ENCODE measurements around the gene SH3RF3. TPM values are rescaled to one million over a fixed set of nuclear protein-coding genes. Genes with fewer than 3 reads are reported as not detected.

Gene SH3RF3
- total RNA-seq, 1 experiment from 2014 or later = 0.34 TPM

DNA sequence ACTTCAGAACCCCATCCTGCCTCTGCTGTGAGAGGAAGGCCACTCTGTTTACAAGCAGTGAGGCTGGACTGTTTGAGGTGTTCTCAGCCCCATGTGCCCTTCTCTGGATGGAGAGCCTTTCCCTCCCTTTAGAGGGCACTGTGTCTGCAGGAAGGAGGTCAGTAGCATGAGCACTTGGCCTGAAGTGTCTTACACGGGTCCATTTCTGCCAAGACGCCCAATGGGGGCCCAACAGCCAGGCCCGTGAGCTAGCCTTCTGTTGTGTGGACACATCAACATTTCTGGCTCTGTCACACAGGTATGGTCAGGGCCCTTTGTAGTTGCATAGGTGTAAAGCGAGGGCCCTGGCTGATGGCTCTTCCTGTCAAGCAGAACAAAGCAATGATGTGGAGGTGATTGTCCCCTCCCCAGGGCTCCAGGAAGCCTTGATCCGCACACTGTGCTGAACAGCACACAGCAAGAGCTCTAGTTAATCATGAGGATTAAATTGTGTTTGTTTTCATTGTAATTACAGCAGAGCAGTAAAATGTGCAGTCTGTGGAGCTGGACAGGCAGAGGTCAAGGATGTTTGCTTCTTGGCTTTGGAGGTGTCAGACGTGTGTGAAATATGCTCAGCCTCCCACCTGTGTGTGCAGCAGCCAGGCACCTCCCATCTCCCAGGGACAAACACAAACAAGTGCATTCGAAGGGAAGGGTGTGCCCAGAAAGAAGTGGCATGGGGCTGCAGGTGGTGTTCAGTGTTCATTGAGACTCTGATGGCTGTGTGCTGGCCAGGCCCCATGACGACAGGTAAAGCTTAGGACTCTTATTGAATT lies 132.1 kb downstream of the SH3RF3 start:
- no peaks in the 10 kb centered on the region for H3K36me3 ChIP-seq (ENCODE audit: insufficient read depth, low read length)
- no peak overlapping the region for H3K4me2 ChIP-seq (ENCODE audit: low read depth, low read length, poor library complexity, severe bottlenecking)
- no peak overlapping the region for H3K9ac ChIP-seq (ENCODE audit: low read length)
- 0 out of 2 replicates have a peak, but pooled peaks cover 3% of the 10 kb centered on the region for H3K27me3 ChIP-seq (ENCODE audit: low read length)
- no peaks in the 10 kb centered on the region for H4K20me1 ChIP-seq (ENCODE audit: insufficient read depth, low read depth, low read length)
- no peaks in the 10 kb centered on the region for H3K9me3 ChIP-seq (ENCODE audit: low read length)
- H3K9me2 ChIP-seq (replicated peaks; ENCODE audit: insufficient read depth, low read length) = no peaks in the 10 kb centered on the region
- H3K27ac ChIP-seq (ENCODE audit: low read length) = no peak overlapping the region
- peak; percentile 61 for DNase-seq
- no peak overlapping the region for H2AFZ ChIP-seq (ENCODE audit: low read length)
- H3K4me1 ChIP-seq (ENCODE audit: low read length) = peaks cover 16% of the 10 kb centered on the region
- H3K4me3 ChIP-seq (ENCODE audit: low read length) = no peak overlapping the region
- no peaks in the 10 kb centered on the region for H3K79me2 ChIP-seq (ENCODE audit: low read length)

DNA sequence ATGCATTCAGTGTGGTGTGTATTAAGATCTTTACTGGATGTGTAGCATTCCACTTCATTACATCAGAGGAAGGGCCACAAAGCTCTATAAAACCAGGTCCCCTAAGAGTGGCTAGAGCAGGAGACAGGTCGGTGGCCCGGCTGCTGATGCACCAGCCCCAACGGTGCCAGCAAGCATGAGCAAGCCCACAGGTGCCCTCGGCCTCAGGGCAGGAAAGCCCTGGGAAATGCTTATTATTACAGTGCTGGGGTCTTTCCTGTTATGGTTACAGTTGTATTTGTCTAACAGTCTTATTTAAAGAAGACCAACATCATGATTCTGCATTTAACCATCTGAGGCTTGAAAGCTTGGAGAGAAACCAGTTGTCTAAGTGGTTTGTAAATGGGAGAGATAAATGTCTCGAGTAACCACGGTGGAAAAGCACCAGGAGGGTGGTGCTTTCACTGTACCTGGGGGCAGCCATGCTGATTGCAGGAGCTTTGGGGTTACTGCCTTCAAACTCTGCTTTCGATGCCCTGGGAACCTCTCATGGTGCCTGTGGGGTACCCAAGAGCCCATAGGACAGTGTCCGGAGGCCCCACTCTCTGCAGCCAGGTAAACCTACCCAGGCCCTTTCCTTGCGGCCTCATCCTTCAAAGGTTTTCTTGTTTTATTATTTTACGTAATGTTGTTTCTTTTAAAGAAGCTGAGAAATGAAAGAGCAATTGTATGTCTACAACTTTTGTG lies 133.1 kb downstream of the SH3RF3 start:
- H4K20me1 ChIP-seq (ENCODE audit: insufficient read depth, low read depth, low read length) = no peaks in the 10 kb centered on the region
- no peak overlapping the region for H3K9ac ChIP-seq (ENCODE audit: low read length)
- no peaks in the 10 kb centered on the region for H3K79me2 ChIP-seq (ENCODE audit: low read length)
- no peak overlapping the region for H3K4me2 ChIP-seq (ENCODE audit: low read depth, low read length, poor library complexity, severe bottlenecking)
- H3K4me3 ChIP-seq (ENCODE audit: low read length) = no peak overlapping the region
- H2AFZ ChIP-seq (ENCODE audit: low read length) = no peak overlapping the region
- H3K4me1 ChIP-seq (ENCODE audit: low read length) = peaks cover 12% of the 10 kb centered on the region
- H3K9me2 ChIP-seq (replicated peaks; ENCODE audit: insufficient read depth, low read length) = no peaks in the 10 kb centered on the region
- H3K27me3 ChIP-seq (ENCODE audit: low read length) = 0 out of 2 replicates have a peak, but pooled peaks cover 3% of the 10 kb centered on the region
- no peaks in the 10 kb centered on the region for H3K9me3 ChIP-seq (ENCODE audit: low read length)
- DNase-seq = no peak
- H3K36me3 ChIP-seq (ENCODE audit: insufficient read depth, low read length) = no peaks in the 10 kb centered on the region
- H3K27ac ChIP-seq (ENCODE audit: low read length) = no peak overlapping the region

DNA sequence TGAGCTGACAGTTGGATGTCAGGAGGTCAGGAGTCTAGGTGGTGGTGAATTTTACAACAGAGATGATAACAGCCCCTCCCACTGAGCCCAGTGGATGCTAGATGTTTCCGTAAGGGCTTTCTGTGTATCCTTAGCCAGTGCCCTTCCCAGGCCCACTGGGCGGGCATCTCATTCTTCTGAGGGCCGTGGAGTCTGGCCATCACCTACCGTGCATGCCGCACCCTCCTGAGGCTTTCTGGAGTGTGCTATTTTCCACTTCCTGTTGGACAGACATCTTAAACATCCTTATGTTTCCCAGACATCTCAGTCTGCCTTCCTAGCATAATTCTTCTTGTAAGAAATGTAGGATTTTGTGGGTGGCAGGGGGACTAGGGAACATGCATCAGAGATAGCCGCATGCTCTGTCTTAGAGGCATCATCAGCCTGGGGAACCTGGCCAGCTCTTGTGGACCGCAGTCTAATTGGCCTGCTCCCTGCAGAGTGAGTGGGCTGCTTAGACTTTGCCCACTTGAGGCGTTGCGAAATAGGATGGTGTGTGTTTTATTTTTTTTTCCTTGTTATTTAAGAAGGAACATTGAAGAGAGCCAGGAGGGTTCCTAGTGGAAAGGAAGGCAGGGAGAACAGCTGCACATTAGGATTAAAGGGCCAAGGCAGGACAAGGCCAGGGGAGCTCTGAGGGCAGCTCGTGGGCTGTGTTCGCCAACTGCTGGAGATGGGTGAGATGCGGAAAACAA lies 135.8 kb downstream of the SH3RF3 start:
- no peaks in the 10 kb centered on the region for H3K9me2 ChIP-seq (replicated peaks; ENCODE audit: insufficient read depth, low read length)
- H3K36me3 ChIP-seq (ENCODE audit: insufficient read depth, low read length) = no peaks in the 10 kb centered on the region
- no peak overlapping the region for H2AFZ ChIP-seq (ENCODE audit: low read length)
- H3K9me3 ChIP-seq (ENCODE audit: low read length) = no peaks in the 10 kb centered on the region
- no peak overlapping the region for H3K4me2 ChIP-seq (ENCODE audit: low read depth, low read length, poor library complexity, severe bottlenecking)
- no peak overlapping the region for H3K4me3 ChIP-seq (ENCODE audit: low read length)
- H3K27me3 ChIP-seq (ENCODE audit: low read length) = 0 out of 2 replicates have a peak, but pooled peaks cover 3% of the 10 kb centered on the region
- peaks cover 12% of the 10 kb centered on the region for H3K4me1 ChIP-seq (ENCODE audit: low read length)
- no peak overlapping the region for H3K27ac ChIP-seq (ENCODE audit: low read length)
- no peaks in the 10 kb centered on the region for H3K79me2 ChIP-seq (ENCODE audit: low read length)
- no peak for DNase-seq
- no peak overlapping the region for H3K9ac ChIP-seq (ENCODE audit: low read length)
- no peaks in the 10 kb centered on the region; the same call in 1 of the 2 replicates for H4K20me1 ChIP-seq (ENCODE audit: insufficient read depth, low read depth, low read length)

DNA sequence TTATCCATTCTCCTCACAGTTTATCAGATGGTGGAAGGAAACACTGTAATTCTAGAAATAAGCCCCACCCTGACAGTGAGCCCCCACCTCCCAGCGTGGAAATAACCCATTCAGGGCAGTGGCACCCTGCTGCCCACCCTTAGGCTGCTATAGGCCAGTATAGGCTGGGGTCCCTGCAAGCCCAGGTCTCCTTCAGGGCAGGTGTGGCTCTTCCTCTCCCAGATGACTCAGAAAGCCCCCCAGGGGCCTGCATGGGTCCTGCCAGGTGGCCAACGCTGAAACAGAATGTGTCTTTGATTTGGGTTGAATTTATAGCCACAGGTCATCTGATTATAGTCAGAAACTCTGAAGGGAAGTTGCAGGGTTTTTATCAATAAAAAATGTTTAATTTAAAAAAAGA lies 136.4 kb downstream of the SH3RF3 start:
- Histone ChIP-seq H3K27ac (ENCODE audit: low read length) (no peak overlapping the region), H3K27me3 (ENCODE audit: low read length) (0 out of 2 replicates have a peak, but pooled peaks cover 3% of the 10 kb centered on the region), H4K20me1 (ENCODE audit: insufficient read depth, low read depth, low read length) (no peaks in the 10 kb centered on the region; the same call in 1 of the 2 replicates)

DNA sequence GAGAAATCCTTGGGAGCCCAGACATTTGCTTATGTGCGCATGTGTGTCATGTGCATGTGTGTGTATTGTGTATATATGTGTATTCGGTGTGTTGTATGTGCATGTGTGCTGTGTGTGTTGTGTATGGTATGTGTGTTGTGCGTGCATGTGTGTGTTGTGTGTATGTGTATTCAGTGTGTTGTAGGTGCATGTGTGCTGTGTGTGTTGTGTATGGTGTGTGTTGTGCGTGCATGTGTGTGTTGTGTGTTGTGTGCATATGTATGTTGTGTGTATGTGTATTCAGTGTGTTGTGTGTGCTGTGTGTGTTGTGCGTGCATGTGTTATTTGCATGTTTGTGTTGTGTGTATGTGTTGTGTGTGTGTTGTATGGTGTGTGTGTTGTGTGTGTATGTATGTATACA lies 136.9 kb downstream of the SH3RF3 start:
- no peak for DNase-seq
- H4K20me1 ChIP-seq (ENCODE audit: insufficient read depth, low read depth, low read length) = no peaks in the 10 kb centered on the region; the same call in 1 of the 2 replicates

More for the DNA sequence above, 136.4 kb downstream of the SH3RF3 start:
- H3K36me3 ChIP-seq (ENCODE audit: insufficient read depth, low read length) = no peaks in the 10 kb centered on the region
- no peak overlapping the region for H2AFZ ChIP-seq (ENCODE audit: low read length)
- no peaks in the 10 kb centered on the region for H3K9me2 ChIP-seq (replicated peaks; ENCODE audit: insufficient read depth, low read length)
- H3K79me2 ChIP-seq (ENCODE audit: low read length) = no peaks in the 10 kb centered on the region
- no peaks in the 10 kb centered on the region for H3K9me3 ChIP-seq (ENCODE audit: low read length)
- DNase-seq = no peak
- H3K4me1 ChIP-seq (ENCODE audit: low read length) = peaks cover 12% of the 10 kb centered on the region
- no peak overlapping the region for H3K4me3 ChIP-seq (ENCODE audit: low read length)
- H3K9ac ChIP-seq (ENCODE audit: low read length) = no peak overlapping the region
- no peak overlapping the region for H3K4me2 ChIP-seq (ENCODE audit: low read depth, low read length, poor library complexity, severe bottlenecking)

DNA sequence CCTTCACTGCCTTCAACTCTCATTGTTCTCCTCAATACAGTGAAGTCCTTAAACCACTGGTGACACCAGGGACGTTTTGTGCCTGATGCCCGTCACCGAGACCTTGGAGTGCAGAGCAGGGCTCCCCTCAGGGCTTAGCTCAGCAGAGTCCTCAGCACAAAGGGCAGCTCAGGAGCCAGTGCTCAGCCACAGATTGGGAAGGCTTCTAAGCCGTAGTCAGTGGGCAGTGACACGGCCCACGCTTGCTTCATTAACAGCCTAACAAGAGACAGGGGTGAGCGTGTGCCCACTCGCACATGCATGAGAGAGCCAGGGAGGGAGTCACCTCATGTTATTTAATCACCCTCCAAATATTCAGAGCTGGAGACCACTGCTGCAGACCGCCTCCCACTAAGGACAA lies 137.5 kb downstream of the SH3RF3 start:
- Histone ChIP-seq H3K27ac (ENCODE audit: low read length) (no peak overlapping the region), H3K36me3 (ENCODE audit: insufficient read depth, low read length) (no peaks in the 10 kb centered on the region), H3K27me3 (ENCODE audit: low read length) (0 out of 2 replicates have a peak, but pooled peaks cover 3% of the 10 kb centered on the region), H3K9me3 (ENCODE audit: low read length) (no peaks in the 10 kb centered on the region), H3K79me2 (ENCODE audit: low read length) (no peaks in the 10 kb centered on the region), H3K9me2 (replicated peaks; ENCODE audit: insufficient read depth, low read length) (no peaks in the 10 kb centered on the region), H2AFZ (ENCODE audit: low read length) (no peak overlapping the region), H4K20me1 (ENCODE audit: insufficient read depth, low read depth, low read length) (no peaks in the 10 kb centered on the region; the same call in 1 of the 2 replicates), H3K4me1 (ENCODE audit: low read length) (peaks cover 12% of the 10 kb centered on the region), H3K9ac (ENCODE audit: low read length) (no peak overlapping the region), H3K4me3 (ENCODE audit: low read length) (no peak overlapping the region), H3K4me2 (ENCODE audit: low read depth, low read length, poor library complexity, severe bottlenecking) (no peak overlapping the region)
- no peak for DNase-seq

More for the DNA sequence above, 136.9 kb downstream of the SH3RF3 start:
- Histone ChIP-seq H3K27ac (ENCODE audit: low read length) (no peak overlapping the region), H3K9me2 (replicated peaks; ENCODE audit: insufficient read depth, low read length) (no peaks in the 10 kb centered on the region), H3K9ac (ENCODE audit: low read length) (no peak overlapping the region), H3K4me1 (ENCODE audit: low read length) (peaks cover 12% of the 10 kb centered on the region), H3K4me3 (ENCODE audit: low read length) (no peak overlapping the region), H3K36me3 (ENCODE audit: insufficient read depth, low read length) (no peaks in the 10 kb centered on the region), H3K79me2 (ENCODE audit: low read length) (no peaks in the 10 kb centered on the region), H3K4me2 (ENCODE audit: low read depth, low read length, poor library complexity, severe bottlenecking) (no peak overlapping the region), H2AFZ (ENCODE audit: low read length) (no peak overlapping the region), H3K9me3 (ENCODE audit: low read length) (no peaks in the 10 kb centered on the region), H3K27me3 (ENCODE audit: low read length) (0 out of 2 replicates have a peak, but pooled peaks cover 3% of the 10 kb centered on the region)

DNA sequence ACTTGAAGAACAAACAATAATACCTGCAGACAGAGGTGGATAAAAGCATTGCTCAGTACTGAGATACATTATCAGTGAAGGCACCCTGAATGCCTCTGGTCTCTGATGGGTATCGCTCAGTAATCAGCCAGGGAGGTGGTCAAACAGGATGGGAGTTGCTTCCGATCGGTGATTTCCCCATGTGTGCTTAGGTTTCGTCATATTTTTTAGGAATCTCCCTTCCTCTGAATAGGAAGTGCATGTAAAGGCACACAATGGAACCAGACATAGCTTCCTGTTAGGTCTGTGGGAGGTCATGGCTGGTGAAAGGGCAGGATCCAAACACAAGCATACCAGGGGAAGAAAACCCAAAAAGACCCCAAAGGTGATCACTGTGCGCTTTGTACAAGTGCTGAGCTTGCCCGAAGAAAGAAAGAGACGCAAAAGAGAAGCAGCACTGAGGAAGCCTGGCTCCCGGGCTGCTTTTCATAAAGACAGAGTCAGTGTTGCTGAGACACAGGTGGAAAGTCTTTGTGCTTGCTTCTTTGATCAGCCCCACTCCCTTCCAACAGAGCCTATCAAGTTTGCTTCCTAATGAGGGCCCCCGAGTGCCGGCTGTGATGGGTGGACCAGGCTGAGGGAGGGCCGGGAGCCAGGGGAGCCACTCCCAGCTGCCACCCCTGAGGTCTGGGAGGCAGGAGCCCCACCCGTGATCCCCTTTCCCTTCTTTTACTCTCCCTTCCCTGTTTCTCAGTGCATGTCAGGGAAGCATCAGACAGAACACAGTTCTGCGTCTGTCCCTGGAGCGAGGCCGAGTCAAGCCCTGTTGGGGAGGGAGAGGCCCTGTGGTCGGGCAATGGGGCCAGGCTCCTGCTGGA lies 138.2 kb downstream of the SH3RF3 start:
- H3K27me3 ChIP-seq (ENCODE audit: low read length) = 0 out of 2 replicates have a peak, but pooled peaks cover 3% of the 10 kb centered on the region
- no peak overlapping the region for H3K4me2 ChIP-seq (ENCODE audit: low read depth, low read length, poor library complexity, severe bottlenecking)
- no peaks in the 10 kb centered on the region for H3K79me2 ChIP-seq (ENCODE audit: low read length)
- no peaks in the 10 kb centered on the region for H3K9me3 ChIP-seq (ENCODE audit: low read length)
- H3K4me3 ChIP-seq (ENCODE audit: low read length) = no peak overlapping the region
- H2AFZ ChIP-seq (ENCODE audit: low read length) = no peak overlapping the region
- H3K36me3 ChIP-seq (ENCODE audit: insufficient read depth, low read length) = no peaks in the 10 kb centered on the region
- H4K20me1 ChIP-seq (ENCODE audit: insufficient read depth, low read depth, low read length) = no peaks in the 10 kb centered on the region; the same call in 1 of the 2 replicates
- no peaks in the 10 kb centered on the region for H3K9me2 ChIP-seq (replicated peaks; ENCODE audit: insufficient read depth, low read length)
- H3K27ac ChIP-seq (ENCODE audit: low read length) = no peak overlapping the region
- no peak for DNase-seq
- no peak overlapping the region for H3K9ac ChIP-seq (ENCODE audit: low read length)
- peaks cover 12% of the 10 kb centered on the region for H3K4me1 ChIP-seq (ENCODE audit: low read length)
